Progenitor cell of endocrine pancreas (in vitro differentiated cells): ENCODE results near the gene CFAP58. TPM values are rescaled to one million over a fixed set of nuclear protein-coding genes. Genes with fewer than 3 reads are reported as not detected.

Experiments
- DNase-seq: peaks from one replicate; pipeline ENCODE4 v3.0.0; 2021; ENCODE audit warnings: low spot score; ENCODE audit not compliant: unreplicated experiment
- H3K27ac Mint-ChIP-seq: 2 replicates; pipeline ENCODE4 v1.8.0; 2021; ENCODE audit warnings: mild to moderate bottlenecking, moderate library complexity, mixed read lengths
- H3K27me3 Mint-ChIP-seq: 2 replicates; pipeline ENCODE4 v1.8.0; 2021; ENCODE audit warnings: mixed read lengths
- H3K36me3 Mint-ChIP-seq: 2 replicates; pipeline ENCODE4 v1.8.0; 2022; ENCODE audit warnings: mixed read lengths; ENCODE audit not compliant: insufficient read depth
- H3K4me1 Mint-ChIP-seq: 2 replicates; pipeline ENCODE4 v1.8.0; 2021; ENCODE audit warnings: low read depth, mixed read lengths
- H3K4me3 Mint-ChIP-seq: 2 replicates; pipeline ENCODE4 v1.8.0; 2021; ENCODE audit warnings: low read depth, mild to moderate bottlenecking, moderate library complexity, mixed read lengths
- H3K9me3 Mint-ChIP-seq: 2 replicates; pipeline ENCODE4 v1.8.0; 2021; ENCODE audit warnings: low read depth, mixed read lengths
- CTCF ChIP-seq: fragments of 200-600 bp; sonication (generic); IDR thresholded peaks from one replicate; pipeline ENCODE4 v1.5.0; 2021; ENCODE audit warnings: antibody characterized with exemption, mild to moderate bottlenecking; ENCODE audit not compliant: unreplicated experiment
- total RNA-seq: library from RNA; stranded (reverse); gene quantifications from 2 replicates; pipeline ENCODE4 v1.2.1, GENCODE V29; 2021

The CFAP58 gene
- total RNA-seq, 1 donor from 2014 or later, result 0.24 TPM

- H3K36me3 Mint-ChIP-seq, result no peaks in the 10 kb centered on the region
- H3K27me3 Mint-ChIP-seq, result peaks cover 23% of the 10 kb centered on the region
- H3K27ac Mint-ChIP-seq, result no peak overlapping the region
- no peak for TF ChIP-seq CTCF
- peaks cover 9% of the 10 kb centered on the region for H3K4me1 Mint-ChIP-seq
- no peak for DNase-seq
- no peaks in the 10 kb centered on the region for H3K9me3 Mint-ChIP-seq
- no peak overlapping the region for H3K4me3 Mint-ChIP-seq
Observed at GRCh38 chr10:104393387-104393786, 39.8 kb downstream of the CFAP58 start.

- Mint-ChIP-seq H3K36me3 (no peaks in the 10 kb centered on the region), H3K27ac (no peak overlapping the region), H3K9me3 (no peaks in the 10 kb centered on the region), H3K4me1 (peaks cover 4% of the 10 kb centered on the region), H3K4me3 (no peak overlapping the region), H3K27me3 (peaks cover 16% of the 10 kb centered on the region)
- no peak for TF ChIP-seq CTCF
- no peak for DNase-seq
Observed at GRCh38 chr10:104396581-104396980, 42.9 kb downstream of the CFAP58 start.

GRCh38 chr10:104403636-104404035, 50.0 kb downstream of the CFAP58 start:
- Mint-ChIP-seq H3K4me1 (no peaks in the 10 kb centered on the region), H3K4me3 (no peak overlapping the region), H3K9me3 (no peaks in the 10 kb centered on the region), H3K27me3 (peaks cover 6% of the 10 kb centered on the region), H3K36me3 (no peaks in the 10 kb centered on the region), H3K27ac (no peak overlapping the region)
- no peak for TF ChIP-seq CTCF
- DNase-seq, result no peak

GRCh38 chr10:104406715-104407650, 53.4 kb downstream of the CFAP58 start:
- no peak overlapping the region for H3K4me3 Mint-ChIP-seq
- TF ChIP-seq CTCF, result peak; percentile 56
- no peak overlapping the region for H3K27ac Mint-ChIP-seq
- H3K27me3 Mint-ChIP-seq, result peaks cover 6% of the 10 kb centered on the region
- H3K4me1 Mint-ChIP-seq, result no peaks in the 10 kb centered on the region
- peaks cover 4% of the 10 kb centered on the region for H3K9me3 Mint-ChIP-seq
- DNase-seq, result no peak
- no peaks in the 10 kb centered on the region for H3K36me3 Mint-ChIP-seq

- Mint-ChIP-seq H3K27me3 (no peaks in the 10 kb centered on the region), H3K27ac (no peak overlapping the region), H3K4me1 (no peaks in the 10 kb centered on the region), H3K36me3 (no peaks in the 10 kb centered on the region), H3K9me3 (peaks cover 4% of the 10 kb centered on the region), H3K4me3 (no peak overlapping the region)
- no peak for DNase-seq
- no peak for TF ChIP-seq CTCF
Observed at GRCh38 chr10:104413528-104413927, 59.9 kb downstream of the CFAP58 start.
